Stimulated activated CD8-positive, alpha-beta memory T cell treated with anti-CD3 and anti-CD28 coated beads, Interleukin-15, amount 100 ng/mL, for 1 hour (primary cell): ENCODE results near the gene PLBD1.

Experiments
- DNase-seq: peaks from one replicate; pipeline ENCODE4 v3.0.0-alpha.2; 2020; ENCODE audit warnings: low read depth

PLBD1 gene

GRCh38 chr12:14505626-14506596 is 61.8 kb downstream of the PLBD1 start:
- no peak for DNase-seq

GRCh38 chr12:14495326-14495725 is 72.4 kb downstream of the PLBD1 start:
- no peak for DNase-seq

GRCh38 chr12:14482886-14483285 is 84.8 kb downstream of the PLBD1 start:
- DNase-seq = no peak

GRCh38 chr12:14482361-14482760 is 85.3 kb downstream of the PLBD1 start:
- no peak for DNase-seq

GRCh38 chr12:14481201-14481600 is 86.5 kb downstream of the PLBD1 start:
- DNase-seq = no peak

GRCh38 chr12:14479004-14479403 is 88.7 kb downstream of the PLBD1 start:
- DNase-seq = no peak

- DNase-seq = no peak
Observed at GRCh38 chr12:14473707-14474287, 93.9 kb downstream of the PLBD1 start.

- no peak for DNase-seq
Observed at GRCh38 chr12:14471497-14471896, 96.2 kb downstream of the PLBD1 start.

GRCh38 chr12:14460212-14460841 is 107.4 kb downstream of the PLBD1 start:
- no peak for DNase-seq

- no peak for DNase-seq
Observed at GRCh38 chr12:14454098-14454907, 113.4 kb downstream of the PLBD1 start.
